Endothelial cell (in vitro differentiated cells): Measurements from ENCODE around the gene TPP1. TPM values are rescaled to one million over a fixed set of nuclear protein-coding genes. Genes with fewer than 3 reads are reported as not detected.

Source experiments
- DNase-seq: peaks from one replicate; pipeline ENCODE4 v3.0.0; 2021; ENCODE audit warnings: low spot score
- H3K27ac Mint-ChIP-seq: one replicate; pipeline ENCODE4 v1.8.0; 2021; ENCODE audit warnings: mixed read lengths, inconsistent platforms; ENCODE audit not compliant: unreplicated experiment
- H3K27me3 Mint-ChIP-seq: one replicate; pipeline ENCODE4 v1.8.0; 2021; ENCODE audit warnings: mild to moderate bottlenecking, moderate library complexity, mixed read lengths, inconsistent platforms; ENCODE audit not compliant: unreplicated experiment
- H3K36me3 Mint-ChIP-seq: one replicate; pipeline ENCODE4 v1.8.0; 2021; ENCODE audit warnings: mild to moderate bottlenecking, low read depth, mixed read lengths, inconsistent platforms; ENCODE audit not compliant: unreplicated experiment
- H3K4me1 Mint-ChIP-seq: one replicate; pipeline ENCODE4 v1.8.0; 2021; ENCODE audit warnings: mild to moderate bottlenecking, mixed read lengths, inconsistent platforms; ENCODE audit not compliant: unreplicated experiment
- H3K4me3 Mint-ChIP-seq: one replicate; pipeline ENCODE4 v1.8.0; 2021; ENCODE audit warnings: mild to moderate bottlenecking, mixed read lengths, inconsistent platforms; ENCODE audit not compliant: unreplicated experiment
- H3K9me3 Mint-ChIP-seq: one replicate; pipeline ENCODE4 v1.8.0; 2021; ENCODE audit warnings: mixed read lengths, inconsistent platforms; ENCODE audit not compliant: unreplicated experiment
- CTCF ChIP-seq: fragments of 200-600 bp; sonication (generic); IDR thresholded peaks from one replicate; pipeline ENCODE4 v1.5.0; 2021; ENCODE audit warnings: antibody characterized with exemption; ENCODE audit not compliant: unreplicated experiment
- long read RNA-seq: library from polyadenylated mRNA; unstranded; transcript quantifications from one replicate; pipeline ENCODE4 v2.0.0, GENCODE V29; 2020; ENCODE audit not compliant: unreplicated experiment
- total RNA-seq: library from RNA; stranded (reverse); fragmentation: NEBNext Ultra II Directional; extraction: Animal tissue kit (Norgen Biotek cat#: 25700); gene quantifications from one replicate; pipeline ENCODE4 v1.2.1, GENCODE V29; 2021; ENCODE audit not compliant: unreplicated experiment

TPP1 gene
- total RNA-seq = 52.9 TPM
- long read RNA-seq, partial matches to known transcripts = 2 of 6 reads
- long read RNA-seq, other reads (novel, unspliced or antisense) = 0 of 6 reads

- TF ChIP-seq CTCF = no peak
These were observed at the start of gene TPP1 for GRCh38 chr11:6619004-6619745. Gene TPP1, minus strand, starts transcription at chr11:6619422. Its CDS starts 22 bp downstream, at chr11:6619400.

GRCh38 chr11:6667733-6668374, 48.6 kb upstream of the TPP1 start:
- Mint-ChIP-seq H3K36me3 (peaks cover 12% of the 10 kb centered on the region), H3K4me3 (no peak overlapping the region), H3K9me3 (no peaks in the 10 kb centered on the region), H3K27me3 (peaks cover 9% of the 10 kb centered on the region), H3K4me1 (peaks cover 37% of the 10 kb centered on the region), H3K27ac (no peak overlapping the region)
- DNase-seq = no peak
- TF ChIP-seq CTCF = peak; percentile 71

More at GRCh38 chr11:6619004-6619745, at the start of gene TPP1:
- peak; percentile 83 for DNase-seq
- Mint-ChIP-seq H3K27ac (no peak within 1 kb of the TSS), H3K9me3 (no peaks in the 10 kb centered on the region), H3K4me1 (no peaks in the 10 kb centered on the region), H3K36me3 (peaks cover 15% of the 10 kb centered on the region), H3K27me3 (peaks cover 6% of the 10 kb centered on the region), H3K4me3 (no peak within 1 kb of the TSS)

DNA sequence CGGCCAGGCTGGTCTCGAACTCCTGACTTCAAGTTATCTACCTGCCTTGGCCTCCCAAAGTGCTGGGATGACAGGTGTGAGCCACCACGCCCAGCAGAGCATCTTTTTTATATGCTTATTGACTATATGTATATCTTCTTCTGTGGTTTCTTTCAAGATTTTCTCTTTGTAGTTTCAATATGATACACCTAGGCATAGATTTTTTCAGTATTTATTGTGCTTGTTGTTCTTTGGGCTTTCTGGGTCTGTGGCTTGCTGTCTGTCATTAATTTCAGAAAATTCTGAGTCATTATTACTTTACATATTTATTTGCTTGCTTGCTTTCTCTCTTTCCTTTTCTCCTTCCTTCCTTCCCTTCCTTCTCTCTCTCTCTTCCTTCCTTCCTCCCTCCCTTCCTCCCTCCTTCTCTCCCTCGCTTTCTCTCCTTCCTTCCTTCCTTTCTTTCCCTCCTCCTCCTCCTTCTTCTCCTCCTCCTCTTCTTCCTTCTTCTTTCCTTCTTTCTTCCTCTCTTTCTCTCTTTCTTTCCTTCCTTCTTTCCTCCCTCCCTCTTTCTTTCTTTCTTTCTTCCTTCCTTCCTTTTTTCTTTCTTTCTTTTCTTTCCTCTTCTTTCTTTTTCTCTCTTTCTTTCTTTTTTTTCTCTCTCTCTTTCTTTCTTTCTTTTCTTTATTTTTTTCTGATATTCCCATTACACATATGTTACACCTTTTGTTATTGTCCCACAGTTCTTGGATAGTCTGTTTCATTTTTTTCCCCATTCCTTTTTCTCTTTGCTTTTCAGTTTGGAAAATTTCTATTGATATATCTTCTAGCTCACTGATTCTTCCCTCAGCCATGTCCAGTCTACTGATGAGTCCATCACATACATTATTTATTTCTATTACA, 47.3 kb upstream of the TPP1 start:
- no peak for DNase-seq
- H3K4me3 Mint-ChIP-seq = no peak overlapping the region
- no peak for TF ChIP-seq CTCF

GRCh38 chr11:6664551-6664950, 45.3 kb upstream of the TPP1 start:
- Mint-ChIP-seq H3K36me3 (peaks cover 4% of the 10 kb centered on the region), H3K9me3 (no peaks in the 10 kb centered on the region), H3K27ac (no peak overlapping the region), H3K4me1 (peaks cover 14% of the 10 kb centered on the region), H3K27me3 (peaks cover 6% of the 10 kb centered on the region), H3K4me3 (no peak overlapping the region)
- no peak for TF ChIP-seq CTCF
- DNase-seq = no peak

More for the DNA sequence above, 47.3 kb upstream of the TPP1 start:
- H3K27me3 Mint-ChIP-seq = peaks cover 9% of the 10 kb centered on the region
- peaks cover 13% of the 10 kb centered on the region for H3K36me3 Mint-ChIP-seq
- peaks cover 24% of the 10 kb centered on the region for H3K4me1 Mint-ChIP-seq
- H3K9me3 Mint-ChIP-seq = no peaks in the 10 kb centered on the region
- H3K27ac Mint-ChIP-seq = no peak overlapping the region
